Hematopoietic multipotent progenitor cell treated with erythropoietin and hydrocortisone succinate and interleukin-3 and kit ligand, for 6 days (in vitro differentiated cells): ENCODE data around the gene FOXO3.

Experiments
- DNase-seq: peaks from one replicate; pipeline ENCODE4 v3.0.0-alpha.2; 2015

Gene FOXO3

GRCh38 chr6:108690326-108691049, 129.8 kb downstream of the FOXO3 start:
- DNase-seq, result no peak

- no peak for DNase-seq
Measured at GRCh38 chr6:108693430-108694154, 132.9 kb downstream of the FOXO3 start.

- DNase-seq, result no peak
Measured at GRCh38 chr6:108694816-108695215, 134.1 kb downstream of the FOXO3 start.

GRCh38 chr6:108697561-108698161, 136.9 kb downstream of the FOXO3 start:
- peak; percentile 82 for DNase-seq

- no peak for DNase-seq
Measured at GRCh38 chr6:108698593-108699289, 138.0 kb downstream of the FOXO3 start.

- DNase-seq, result no peak
Measured at GRCh38 chr6:108699290-108700041, 138.7 kb downstream of the FOXO3 start.

GRCh38 chr6:108702106-108702851, 141.6 kb downstream of the FOXO3 start:
- no peak for DNase-seq

- no peak for DNase-seq
Measured at GRCh38 chr6:108706649-108707048, 145.9 kb downstream of the FOXO3 start.

GRCh38 chr6:108707328-108707976, 146.7 kb downstream of the FOXO3 start:
- no peak for DNase-seq

- DNase-seq, result no peak
Measured at GRCh38 chr6:108710030-108710429, 149.3 kb downstream of the FOXO3 start.

- DNase-seq, result no peak
Measured at GRCh38 chr6:108710551-108710950, 149.8 kb downstream of the FOXO3 start.

GRCh38 chr6:108711071-108711470, 150.4 kb downstream of the FOXO3 start:
- DNase-seq, result no peak

- no peak for DNase-seq
Measured at GRCh38 chr6:108711826-108712225, 151.1 kb downstream of the FOXO3 start.

GRCh38 chr6:108712946-108713345, 152.2 kb downstream of the FOXO3 start:
- DNase-seq, result no peak

GRCh38 chr6:108714101-108714765, 153.5 kb downstream of the FOXO3 start:
- DNase-seq, result peak; percentile 74

GRCh38 chr6:108714766-108715414, 154.2 kb downstream of the FOXO3 start:
- DNase-seq, result peak; percentile 23

GRCh38 chr6:108715832-108716231, 155.1 kb downstream of the FOXO3 start:
- peak; percentile 51 for DNase-seq

GRCh38 chr6:108716801-108717791, 156.4 kb downstream of the FOXO3 start:
- DNase-seq, result no peak

- no peak for DNase-seq
Measured at GRCh38 chr6:108719477-108719876, 158.8 kb downstream of the FOXO3 start.
